ENCODE measurements around the gene FHOD3.
A peak's percentile ranks its signal among the peaks of the same experiment; 100 is the strongest.
"Not testable (repeated sequence)": the region's sequence is repeated elsewhere in the genome, so short reads cannot be mapped to it uniquely, and the experiment has no call there.

Gene FHOD3

GRCh38 chr18:36786686-36787085 lies 489.2 kb downstream of the FHOD3 start:
- intact Hi-C loops (cut with DNase I), result no loop called here
- DNase-seq, result peak in 4 of 10 donors; percentile 31 to 86 (median 43)

GRCh38 chr18:36792634-36793283 lies 495.2 kb downstream of the FHOD3 start:
- DNase-seq, result no peak
- intact Hi-C loops (cut with DNase I), result no loop called here

- intact Hi-C loops (cut with DNase I), result no loop called here
- no peak for DNase-seq
These were observed 501.4 kb downstream of the FHOD3 start for GRCh38 chr18:36798738-36799473.

- DNase-seq, result no peak
- intact Hi-C loops (cut with DNase I), result loop anchor here (5.0 kb wide), 1 partner anchor 38 kb away; no protein-coding TSS in a partner anchor
These were observed 507.6 kb downstream of the FHOD3 start for GRCh38 chr18:36805105-36805504.

- intact Hi-C loops (cut with DNase I), result loop anchor here (2.0 to 5.0 kb wide), 2 partner anchors 41 to 120 kb away; no protein-coding TSS in a partner anchor
- no peak for DNase-seq
These were observed 511.2 kb downstream of the FHOD3 start for GRCh38 chr18:36808681-36809080.

GRCh38 chr18:36809590-36810381 lies 512.3 kb downstream of the FHOD3 start:
- peak in 5 of 10 donors; percentile 12 to 79 (median 21) for DNase-seq
- intact Hi-C loops (cut with DNase I), result loop anchor here (2.0 to 5.0 kb wide), 3 partner anchors 42 to 513 kb away; partner anchors contain the start of gene FHOD3

GRCh38 chr18:36811430-36811829 lies 513.9 kb downstream of the FHOD3 start:
- intact Hi-C loops (cut with DNase I), result loop anchor here (2.0 kb wide), 1 partner anchor 515 kb away; the partner anchor contains the start of gene FHOD3
- no peak for DNase-seq

GRCh38 chr18:36811955-36812354 lies 514.4 kb downstream of the FHOD3 start:
- DNase-seq, result no peak
- intact Hi-C loops (cut with DNase I), result loop anchor here (2.0 kb wide), 1 partner anchor 515 kb away; the partner anchor contains the start of gene FHOD3

GRCh38 chr18:36812678-36813077 lies 515.2 kb downstream of the FHOD3 start:
- intact Hi-C loops (cut with DNase I), result no loop called here

GRCh38 chr18:36813101-36813775 lies 515.7 kb downstream of the FHOD3 start:
- no peak for DNase-seq
- intact Hi-C loops (cut with DNase I), result no loop called here

More at GRCh38 chr18:36812678-36813077, 515.2 kb downstream of the FHOD3 start:
- no peak for DNase-seq

GRCh38 chr18:36813824-36814223 lies 516.3 kb downstream of the FHOD3 start:
- DNase-seq, result no peak

GRCh38 chr18:36814994-36815393 lies 517.5 kb downstream of the FHOD3 start:
- intact Hi-C loops (cut with DNase I), result no loop called here
- DNase-seq, result no peak

More at GRCh38 chr18:36813824-36814223, 516.3 kb downstream of the FHOD3 start:
- intact Hi-C loops (cut with DNase I), result no loop called here

- intact Hi-C loops (cut with DNase I); DNase-seq: not testable (repeated sequence)
These were observed 518.6 kb downstream of the FHOD3 start for GRCh38 chr18:36816096-36816495.

- DNase-seq, result no peak
- intact Hi-C loops (cut with DNase I), result no loop called here
These were observed 519.5 kb downstream of the FHOD3 start for GRCh38 chr18:36817039-36817438.

GRCh38 chr18:36818652-36819051 lies 521.1 kb downstream of the FHOD3 start:
- intact Hi-C loops (cut with DNase I), result no loop called here
- DNase-seq, result no peak

GRCh38 chr18:36819621-36820020 lies 522.1 kb downstream of the FHOD3 start:
- intact Hi-C loops (cut with DNase I), result no loop called here
- no peak for DNase-seq

GRCh38 chr18:36821681-36822080 lies 524.2 kb downstream of the FHOD3 start:
- intact Hi-C loops (cut with DNase I), result no loop called here
- no peak for DNase-seq

- no peak for DNase-seq
- intact Hi-C loops (cut with DNase I), result no loop called here
These were observed 528.0 kb downstream of the FHOD3 start for GRCh38 chr18:36825526-36825925.

- DNase-seq, result no peak
- intact Hi-C loops (cut with DNase I), result no loop called here
These were observed 529.0 kb downstream of the FHOD3 start for GRCh38 chr18:36826556-36826955.

GRCh38 chr18:36828157-36828629 lies 530.7 kb downstream of the FHOD3 start:
- peak in 4 of 10 donors; percentile 18 to 84 (median 46) for DNase-seq
- intact Hi-C loops (cut with DNase I), result no loop called here
